Measurements from ENCODE around the gene OGN.

The OGN gene

DNA sequence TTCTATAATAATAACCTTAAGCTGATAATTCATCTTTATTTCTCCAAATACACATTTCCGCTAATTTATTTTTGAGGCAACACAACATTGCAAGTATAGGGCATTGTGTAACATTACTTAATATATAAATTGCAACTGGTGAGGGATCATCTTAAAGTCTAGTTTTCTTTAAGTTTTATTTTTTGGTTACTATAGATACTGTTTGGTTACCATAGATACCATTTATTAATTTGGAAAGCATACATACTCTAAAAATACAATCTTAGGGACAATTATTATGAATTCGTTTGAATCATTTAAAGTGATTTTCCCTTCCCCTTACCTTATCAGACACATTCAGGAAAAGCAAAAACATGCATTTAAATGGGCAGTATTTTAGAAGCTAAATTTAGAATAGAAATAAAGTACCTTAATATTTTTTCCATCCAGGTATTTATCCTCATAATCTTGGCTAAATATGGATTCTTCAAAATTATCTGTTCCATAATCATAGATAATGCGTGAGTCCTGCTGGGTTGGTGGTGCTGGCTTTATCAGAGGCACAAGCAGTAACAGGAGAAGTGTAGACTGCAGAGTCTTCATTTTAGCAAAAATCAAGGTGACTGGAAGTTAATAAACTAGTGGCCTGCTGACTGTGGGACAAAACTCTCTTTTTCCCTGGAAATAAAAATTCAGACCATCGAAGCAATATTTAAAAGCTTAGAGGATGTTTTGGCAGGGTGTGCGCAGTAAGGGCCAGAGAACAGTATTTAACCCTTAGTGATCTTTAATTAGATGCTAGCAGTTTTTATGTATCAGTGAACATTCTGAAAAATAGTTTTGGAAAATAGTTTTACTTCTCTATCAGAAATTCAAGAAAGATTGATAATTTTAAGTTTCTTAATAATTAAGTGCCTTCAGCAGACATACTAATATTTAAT, 1.3 kb downstream of the OGN start:
- no peak for DNase-seq (ENCODE audit: low spot score)

DNA sequence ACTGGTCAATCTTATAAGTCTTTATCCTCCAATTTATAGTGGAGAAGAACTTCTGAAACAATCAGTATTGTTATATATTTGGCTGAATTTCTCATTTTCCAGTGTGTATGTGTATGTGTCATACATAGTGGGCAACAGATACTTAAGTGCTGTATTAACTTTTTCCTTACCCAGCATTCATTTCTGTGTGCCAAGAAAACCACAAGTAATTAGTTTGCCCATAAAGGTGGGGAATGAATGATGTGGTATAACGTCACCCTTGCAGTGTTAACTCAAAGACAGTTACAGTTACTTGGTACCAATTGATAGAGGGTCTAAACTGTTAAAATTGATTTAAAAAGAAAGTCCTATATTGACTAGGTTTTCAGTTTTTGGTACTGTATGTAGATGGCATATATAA, 2.0 kb downstream of the OGN start:
- DNase-seq (ENCODE audit: low spot score) = no peak

DNA sequence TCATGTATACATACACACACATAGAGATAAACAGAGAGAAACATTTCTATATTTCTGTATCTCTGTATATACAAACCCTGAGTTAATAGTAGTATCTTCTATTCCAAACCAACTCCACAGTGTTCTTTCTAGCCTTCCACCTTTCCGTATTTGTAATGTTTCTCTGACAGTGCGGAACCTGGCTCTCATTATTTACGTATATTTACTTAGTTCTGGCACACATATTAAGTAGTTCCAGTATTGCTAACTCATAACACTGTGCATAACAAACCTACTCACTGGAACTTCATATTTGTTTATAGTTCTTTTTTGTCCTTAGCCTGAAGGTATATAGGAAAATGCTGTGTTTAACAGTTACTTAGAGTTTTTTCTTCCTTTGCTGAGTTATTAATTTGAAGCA, 6.5 kb downstream of the OGN start:
- DNase-seq (ENCODE audit: low spot score) = no peak

DNA sequence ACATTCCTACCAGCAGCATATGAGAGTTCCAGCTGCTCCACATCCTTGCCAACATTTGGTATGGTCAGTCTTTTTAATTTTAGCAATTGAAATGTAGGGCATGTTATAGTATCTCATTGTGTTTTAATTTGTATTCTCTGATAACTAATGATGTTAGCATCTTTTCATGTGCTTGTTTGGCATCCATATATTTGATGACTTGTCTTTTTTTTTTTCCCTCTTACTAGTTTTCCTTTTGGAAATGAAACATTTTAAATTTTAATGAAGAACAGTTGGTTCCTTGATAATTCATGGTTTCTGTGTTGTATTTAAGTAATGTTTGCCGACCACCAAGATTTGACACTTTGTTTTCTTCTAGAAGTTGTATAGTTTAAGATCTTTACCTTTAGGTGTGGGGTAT, 8.8 kb downstream of the OGN start:
- no peak for DNase-seq (ENCODE audit: low spot score)

DNA sequence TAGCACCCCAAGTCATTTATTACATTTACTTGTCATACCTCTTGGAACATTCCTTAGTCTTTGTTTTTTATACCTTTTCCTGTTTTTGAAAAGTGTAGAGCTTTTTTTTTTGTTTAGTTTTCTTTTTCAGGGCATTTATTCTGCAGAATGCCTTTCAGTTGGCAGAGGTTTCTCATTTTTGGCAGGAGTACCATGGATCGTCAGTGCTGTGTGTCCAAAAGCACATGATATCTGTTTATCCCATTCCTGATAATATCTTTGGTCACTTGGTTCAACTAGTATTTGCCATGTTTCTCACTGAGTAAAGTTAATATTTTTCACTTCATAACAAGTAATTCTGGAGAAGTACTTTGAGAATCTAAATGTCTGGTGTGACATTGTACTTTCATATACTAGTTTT, 10.7 kb downstream of the OGN start:
- DNase-seq (ENCODE audit: low spot score) = no peak

DNA sequence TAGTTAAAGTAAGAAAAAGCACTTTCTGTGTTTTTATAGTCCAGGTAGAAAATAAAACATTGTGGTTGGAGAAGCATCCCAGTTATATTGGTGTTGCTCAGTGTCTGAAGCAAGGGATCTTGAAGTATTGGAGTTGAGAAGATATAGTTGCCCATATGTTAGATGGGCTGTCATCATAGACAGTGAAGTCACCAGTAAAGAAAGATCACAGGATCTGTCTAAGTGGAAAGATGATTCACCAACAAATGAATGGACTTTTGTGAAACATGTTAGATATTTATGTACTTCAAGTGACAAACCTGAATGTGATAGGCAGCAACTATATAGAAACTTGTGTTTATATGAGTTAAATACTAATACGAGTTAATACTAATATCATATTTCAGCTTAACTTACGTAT, 11.7 kb downstream of the OGN start:
- no peak for DNase-seq (ENCODE audit: low spot score)

DNA sequence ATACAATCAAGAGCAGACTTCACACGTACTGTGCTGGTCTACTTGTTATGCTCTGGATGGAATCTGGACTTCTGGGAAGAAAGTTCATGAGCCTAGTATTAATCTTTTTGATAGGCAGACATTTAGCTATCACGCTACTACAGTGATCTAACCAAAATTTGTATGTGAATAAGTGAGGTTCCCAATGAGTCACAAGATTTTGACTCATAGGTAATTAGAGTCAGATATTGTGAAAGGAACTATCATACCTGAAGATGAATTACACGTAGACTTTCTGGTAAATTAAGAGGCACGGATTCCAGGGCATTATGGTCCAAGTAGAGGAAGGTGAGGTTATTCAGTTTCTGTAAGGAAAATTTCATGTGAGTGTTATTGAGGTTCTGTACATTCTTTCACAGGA, 18.4 kb downstream of the OGN start:
- DNase-seq (ENCODE audit: low spot score) = no peak

DNA sequence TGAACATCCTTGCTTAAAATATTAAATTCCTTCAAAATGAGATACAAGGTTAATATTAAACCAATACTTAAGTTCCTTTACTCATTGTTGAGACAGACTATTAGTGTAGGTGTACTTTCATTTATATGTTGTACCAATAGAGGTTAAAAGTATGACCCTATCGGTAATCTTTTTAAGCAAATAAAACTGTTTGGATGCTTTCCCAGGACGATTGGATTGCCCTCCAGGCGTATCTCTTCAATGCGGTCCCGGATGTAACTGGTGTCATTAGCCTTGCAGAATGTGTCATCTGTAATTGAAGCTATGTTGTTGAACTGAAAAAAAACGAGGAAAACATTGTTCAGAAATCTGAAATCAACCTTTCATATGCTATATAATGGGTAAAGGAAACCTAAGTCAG, 18.9 kb downstream of the OGN start:
- DNase-seq (ENCODE audit: low spot score) = no peak

DNA sequence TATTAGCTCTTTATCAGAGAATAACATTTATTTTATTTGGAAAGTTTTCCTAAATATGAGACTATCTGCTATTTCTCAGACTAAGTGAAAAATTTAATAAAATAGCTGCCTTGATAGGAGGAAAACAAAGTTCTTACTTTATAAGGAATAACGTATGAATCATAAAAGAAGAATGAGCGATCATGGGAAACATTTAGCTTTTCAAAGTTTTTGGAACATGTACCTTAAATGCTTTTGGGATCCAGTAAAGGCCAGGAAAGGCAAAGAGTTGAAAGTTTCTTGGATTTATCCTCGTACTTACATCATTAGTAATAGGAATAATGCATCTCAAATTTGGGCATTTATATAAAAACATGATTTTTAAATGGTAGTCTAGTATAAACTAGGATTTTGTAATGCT, 19.4 kb downstream of the OGN start:
- no peak for DNase-seq (ENCODE audit: low spot score)

DNA sequence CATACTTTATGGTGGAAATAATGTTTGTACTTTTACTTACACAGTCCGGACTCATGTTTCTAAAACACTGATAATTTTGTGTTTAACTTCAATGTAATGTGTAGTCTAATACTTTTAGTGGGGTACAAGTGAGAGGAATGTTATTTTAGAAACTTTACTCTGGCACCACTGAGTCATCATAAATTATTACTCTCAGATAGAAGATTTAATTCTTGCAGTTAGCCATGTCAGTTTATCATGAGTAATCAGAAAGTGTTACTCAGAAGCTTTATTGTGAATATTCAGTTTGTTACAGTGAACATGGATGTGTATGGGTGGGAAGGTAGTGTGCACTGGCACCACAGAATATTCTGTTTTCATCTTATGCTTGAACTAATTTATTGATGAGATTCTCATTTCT, 20.0 kb downstream of the OGN start:
- DNase-seq (ENCODE audit: low spot score) = no peak

DNA sequence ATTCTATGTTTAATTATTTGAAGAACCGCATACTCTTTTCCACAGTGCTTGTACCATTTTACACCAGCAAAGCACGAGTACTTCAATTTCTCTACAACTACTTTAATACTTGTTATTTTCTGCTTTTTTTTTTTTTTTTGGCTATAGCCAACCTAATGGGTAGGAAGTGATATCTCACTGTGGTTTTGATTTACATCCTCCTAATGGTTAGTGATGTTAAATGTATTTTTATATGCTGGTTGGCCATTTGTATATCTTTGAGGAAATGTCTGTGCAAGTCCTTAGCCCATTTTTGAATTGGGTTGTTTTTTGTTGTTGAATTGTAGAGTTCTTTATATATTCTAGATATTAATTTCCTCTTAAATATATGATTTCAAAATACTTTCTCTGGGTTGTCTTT, 22.6 kb downstream of the OGN start:
- DNase-seq (ENCODE audit: low spot score) = no peak

DNA sequence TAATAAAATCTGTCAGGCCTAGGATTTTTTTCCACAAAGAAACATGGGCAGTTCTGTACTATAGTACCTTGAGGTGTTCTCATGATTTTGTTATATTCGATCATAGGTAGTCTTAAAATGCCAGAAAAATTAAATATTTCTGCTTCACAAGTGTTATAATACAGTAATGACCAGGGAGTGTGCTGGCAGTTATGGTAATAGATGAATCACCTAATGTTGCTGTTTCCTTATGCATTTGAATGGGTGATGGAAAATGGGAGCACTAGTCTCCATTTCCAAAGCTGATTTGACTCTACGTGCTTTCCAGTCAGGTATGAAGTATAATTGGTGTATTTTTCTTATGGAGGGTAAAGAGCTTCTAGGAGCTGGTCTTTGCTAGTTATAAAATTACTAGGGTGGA, 23.8 kb downstream of the OGN start:
- DNase-seq (ENCODE audit: low spot score) = no peak

DNA sequence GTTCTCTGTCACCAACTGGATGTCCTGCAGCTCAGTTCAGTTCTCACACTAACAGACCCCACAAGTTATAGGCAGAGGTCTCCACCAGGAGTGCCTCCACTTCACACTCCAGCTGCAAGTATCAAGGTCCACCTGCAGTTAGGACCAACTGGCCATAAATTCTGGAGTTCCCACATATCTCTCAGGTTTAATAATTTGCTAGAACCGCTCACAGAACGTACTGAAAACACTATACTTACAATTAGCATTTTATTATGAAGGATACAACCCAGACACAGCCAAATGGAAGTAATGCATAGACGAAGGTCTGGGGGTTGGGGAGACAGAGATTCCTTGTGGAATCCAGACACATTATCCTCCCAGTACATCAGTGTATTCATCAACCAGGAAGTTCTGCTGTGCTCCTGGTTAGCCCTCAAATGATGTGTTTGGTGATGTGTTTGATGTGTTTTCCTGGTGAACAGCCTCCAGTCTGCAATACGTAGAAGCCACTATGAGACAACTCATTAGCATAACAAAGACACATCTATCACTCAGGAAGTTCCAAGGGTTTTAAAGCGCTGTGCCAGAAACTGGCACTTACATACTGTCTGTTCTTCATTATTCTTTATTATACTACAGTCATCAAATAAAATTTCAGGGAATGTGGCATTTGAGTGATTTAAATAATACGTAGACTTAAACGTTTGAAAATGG, 25.4 kb downstream of the OGN start:
- no peak for DNase-seq (ENCODE audit: low spot score)

DNA sequence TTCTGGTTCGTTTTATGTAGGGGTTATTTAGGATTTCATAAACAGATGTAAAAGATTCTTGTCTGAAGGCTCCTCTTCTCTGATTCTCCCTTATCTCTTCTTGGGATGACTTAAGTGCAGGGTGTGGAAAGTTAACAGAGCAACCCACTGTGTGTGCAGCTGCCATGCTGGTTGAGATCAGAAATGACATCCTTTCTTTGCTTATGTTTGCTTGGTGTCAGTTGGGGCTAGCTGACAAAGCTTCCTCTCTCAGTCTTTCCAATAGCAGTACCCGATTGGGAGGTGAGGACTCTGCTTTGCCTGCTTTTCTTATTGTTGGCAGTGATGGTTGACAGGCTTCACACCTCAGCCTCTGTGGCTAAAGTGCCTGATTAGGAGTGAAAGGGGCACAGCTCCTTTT, 26.5 kb downstream of the OGN start:
- DNase-seq (ENCODE audit: low spot score) = no peak

DNA sequence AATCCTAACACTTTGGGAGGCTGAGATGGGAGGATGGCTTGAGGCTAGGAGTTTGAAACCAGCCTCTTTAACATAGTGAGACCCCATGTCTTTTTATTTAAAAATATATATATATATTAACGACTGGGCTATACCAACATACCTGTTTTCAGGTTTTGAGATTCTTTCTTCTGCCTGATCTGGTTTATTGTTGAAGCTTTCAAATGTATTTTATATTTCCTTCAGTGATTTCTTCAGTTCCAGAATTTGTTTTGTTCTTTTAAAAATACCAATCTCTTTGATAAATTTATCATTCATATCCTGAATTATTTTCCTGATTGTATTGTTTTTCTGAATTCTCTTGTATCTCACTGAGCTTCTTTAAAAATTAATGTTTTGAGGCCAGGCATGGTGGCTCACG, 31.2 kb downstream of the OGN start:
- DNase-seq (ENCODE audit: low spot score) = no peak

DNA sequence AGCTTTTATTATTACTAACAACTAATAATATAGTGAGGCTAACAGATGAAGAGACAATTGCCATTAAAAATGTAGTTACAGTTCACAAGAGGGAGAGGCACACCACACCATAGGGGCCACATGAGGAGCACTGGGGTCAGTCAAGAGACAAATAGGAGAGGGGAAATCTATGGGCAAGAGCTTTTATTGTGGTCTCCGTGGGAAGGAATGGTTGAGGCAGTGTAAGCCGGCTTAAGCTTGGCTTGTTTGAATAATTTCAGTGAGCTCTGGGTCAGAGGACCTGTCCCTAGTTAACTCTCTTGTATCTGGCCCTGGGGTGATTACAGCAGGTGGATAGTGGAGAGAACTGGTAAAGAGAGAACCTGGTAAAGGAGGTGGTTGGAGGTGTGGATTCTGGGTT, 35.3 kb downstream of the OGN start:
- no peak for DNase-seq (ENCODE audit: low spot score)

DNA sequence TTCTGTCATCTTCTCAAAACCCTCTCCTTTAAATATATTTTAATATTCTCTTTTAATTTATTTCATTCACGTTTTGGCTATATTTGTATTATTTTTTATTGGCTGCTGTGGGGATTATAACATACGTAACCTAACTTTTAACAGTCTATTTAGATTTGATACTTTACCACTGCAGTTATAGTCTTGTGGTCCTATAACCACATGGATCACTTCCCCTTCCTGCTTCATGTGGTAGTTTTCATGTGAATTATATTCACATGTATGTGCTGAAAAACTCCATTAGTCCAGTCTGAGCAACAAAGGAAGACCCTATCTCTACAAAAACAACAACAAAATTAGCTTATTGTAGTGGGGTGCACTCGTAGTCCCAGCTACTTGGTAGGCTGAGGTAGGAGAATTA, 44.3 kb downstream of the OGN start:
- DNase-seq (ENCODE audit: low spot score) = no peak

DNA sequence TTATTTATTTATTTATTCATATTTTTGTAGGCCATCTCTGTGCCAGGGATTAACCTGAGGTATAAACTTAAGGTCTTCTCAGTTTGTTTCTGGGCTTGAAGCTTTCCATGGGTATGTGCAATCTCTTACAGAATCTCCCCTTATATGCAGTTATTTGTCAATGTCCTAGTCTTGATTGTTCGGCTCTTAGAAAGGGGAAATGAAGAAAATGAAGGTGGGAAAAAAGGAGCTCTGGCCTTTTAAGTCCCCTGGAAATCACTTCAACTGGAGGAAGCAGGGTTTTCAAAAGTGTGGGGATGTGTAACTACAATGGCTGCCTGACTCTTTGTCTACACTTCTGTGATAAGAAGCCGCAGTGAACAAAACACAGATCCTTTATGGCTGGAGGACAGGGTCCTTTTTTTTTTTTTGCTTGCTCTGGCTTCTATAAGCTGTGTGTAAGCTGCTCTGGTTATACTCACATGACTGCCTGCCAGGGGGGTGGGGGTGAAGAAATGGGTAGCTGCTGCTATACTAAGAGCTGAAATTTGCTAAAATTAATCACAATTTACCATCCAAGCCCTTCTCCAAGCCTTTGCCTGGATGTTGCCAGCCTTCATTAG, 44.9 kb downstream of the OGN start:
- DNase-seq (ENCODE audit: low spot score) = no peak

DNA sequence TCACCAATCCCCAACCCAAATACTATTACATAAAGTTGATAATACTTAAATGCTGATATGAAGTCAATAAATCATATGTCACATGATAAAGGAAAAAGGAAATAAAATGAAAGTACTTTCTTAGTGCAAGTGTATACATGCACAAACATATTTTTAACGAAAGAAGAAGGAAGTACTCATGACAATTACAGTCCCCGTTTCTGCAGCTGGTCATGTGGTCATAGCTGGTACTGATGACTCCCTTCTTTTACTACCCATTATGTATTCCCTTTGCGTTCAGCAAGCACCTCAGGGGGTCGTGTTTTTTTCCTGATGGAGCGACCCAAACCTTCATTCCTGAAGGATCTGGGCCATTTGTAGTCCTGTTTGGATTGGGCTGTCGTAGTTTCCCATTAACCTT, 51.3 kb downstream of the OGN start:
- no peak for DNase-seq (ENCODE audit: low spot score)

DNA sequence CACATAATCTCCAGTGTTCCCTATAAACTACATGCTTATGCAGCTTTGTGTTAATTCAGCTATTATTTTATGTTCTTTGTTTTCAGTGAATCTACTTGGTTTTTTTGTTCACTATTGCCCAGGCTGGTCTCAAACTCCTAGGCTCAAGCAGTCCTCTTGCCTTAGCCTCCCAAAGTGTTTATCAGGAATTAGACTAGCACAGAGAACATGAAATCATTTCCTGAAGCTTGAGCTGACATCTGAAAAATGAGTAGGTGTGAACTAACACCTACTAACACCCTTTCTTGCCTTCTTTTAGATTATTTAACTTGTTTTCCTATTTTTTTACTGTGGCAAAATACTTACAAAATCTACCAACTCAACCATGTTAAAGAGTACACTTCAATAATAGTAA, 53.6 kb downstream of the OGN start:
- DNase-seq (ENCODE audit: low spot score) = no peak

DNA sequence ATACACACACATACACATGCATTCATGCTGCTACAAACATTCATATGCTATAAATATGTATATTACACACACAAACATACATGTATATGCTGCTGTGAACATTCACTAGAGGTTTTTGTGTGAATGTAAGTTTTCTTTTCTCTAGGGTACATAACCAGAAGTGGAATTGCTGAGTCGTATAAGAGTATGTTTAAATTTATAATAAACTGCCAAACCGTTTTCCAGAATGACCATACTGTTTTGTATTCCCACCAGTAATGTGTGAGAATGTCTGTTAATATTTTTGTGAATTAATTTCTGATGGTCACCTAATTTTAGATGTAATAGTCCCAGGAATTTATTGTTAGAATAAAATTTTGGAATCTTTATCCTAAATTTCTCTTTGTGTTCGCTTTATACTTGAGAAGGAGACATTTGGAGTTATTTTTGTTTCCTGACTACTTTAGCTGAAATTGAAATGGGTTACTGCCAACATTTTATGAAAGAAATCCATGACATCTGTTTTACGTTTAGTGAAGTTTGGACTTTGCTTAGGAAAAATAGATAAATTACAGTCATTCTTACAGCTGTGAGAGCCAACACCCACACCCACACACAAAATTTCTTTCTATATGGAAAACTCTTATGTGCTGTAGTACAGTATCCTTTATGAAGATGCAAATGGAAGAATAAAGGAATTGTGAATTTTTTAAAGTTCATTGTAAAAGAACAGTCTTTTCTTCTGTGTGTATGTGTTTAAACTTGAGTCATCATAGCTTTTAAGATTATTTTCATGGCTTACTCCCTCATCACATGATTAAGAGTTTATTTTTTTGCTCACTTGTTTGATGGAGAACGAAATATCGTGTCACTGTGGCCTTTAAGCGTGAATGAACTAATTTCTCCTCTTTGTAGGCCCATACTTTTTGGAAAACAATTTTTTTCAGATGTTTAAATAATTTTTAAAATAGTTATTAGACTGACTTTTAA, 54.3 kb downstream of the OGN start:
- DNase-seq (ENCODE audit: low spot score) = no peak

DNA sequence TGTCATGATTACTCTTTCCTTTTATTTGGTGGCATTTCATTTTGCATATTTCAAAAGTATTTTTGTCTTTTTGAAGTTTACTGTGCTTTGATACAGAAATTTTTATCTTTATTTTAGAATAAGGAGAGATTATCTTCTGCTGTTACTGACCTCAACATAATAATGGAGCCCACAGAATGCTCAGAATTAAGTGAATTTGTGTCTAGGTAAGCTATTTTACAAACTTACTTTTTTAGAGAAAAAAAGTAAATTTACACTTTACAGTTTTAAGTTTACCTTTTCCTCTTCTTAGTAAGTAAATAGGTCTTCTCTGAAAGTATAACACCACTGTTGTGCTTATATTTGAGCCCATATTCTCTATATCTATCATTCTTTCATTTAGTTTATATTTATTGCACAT, 58.8 kb downstream of the OGN start:
- no peak for DNase-seq (ENCODE audit: low spot score)
